GM19099 (cell line): ENCODE data around the gene SLIT3.

Source experiments
- POLR2A ChIP-seq: IDR thresholded peaks from 3 replicates; pipeline ENCODE4 v1.6.1; 2011; ENCODE audit warnings: low read depth; ENCODE audit not compliant: insufficient read length; ENCODE audit errors: extremely low read depth

Gene SLIT3

GRCh38 chr5:169112016-169112415 is 188.9 kb downstream of the SLIT3 start:
- no peak for TF ChIP-seq POLR2A

- no peak for TF ChIP-seq POLR2A
Measured at GRCh38 chr5:169106911-169107706, 193.8 kb downstream of the SLIT3 start.

- TF ChIP-seq POLR2A: no peak
Measured at GRCh38 chr5:169104937-169105494, 195.9 kb downstream of the SLIT3 start.

GRCh38 chr5:169103586-169104181 is 197.3 kb downstream of the SLIT3 start:
- no peak for TF ChIP-seq POLR2A

- TF ChIP-seq POLR2A: no peak
Measured at GRCh38 chr5:169101966-169102365, 199.0 kb downstream of the SLIT3 start.

GRCh38 chr5:169100735-169101075 is 200.2 kb downstream of the SLIT3 start:
- no peak for TF ChIP-seq POLR2A

- TF ChIP-seq POLR2A: no peak
Measured at GRCh38 chr5:169099801-169100734, 200.9 kb downstream of the SLIT3 start.

- TF ChIP-seq POLR2A: no peak
Measured at GRCh38 chr5:169098331-169099121, 202.4 kb downstream of the SLIT3 start.

- TF ChIP-seq POLR2A: no peak
Measured at GRCh38 chr5:169097374-169098326, 203.3 kb downstream of the SLIT3 start.

- no peak for TF ChIP-seq POLR2A
Measured at GRCh38 chr5:169095976-169096375, 205.0 kb downstream of the SLIT3 start.

GRCh38 chr5:169095410-169095960 is 205.5 kb downstream of the SLIT3 start:
- no peak for TF ChIP-seq POLR2A

- TF ChIP-seq POLR2A: no peak
Measured at GRCh38 chr5:169094586-169095409, 206.1 kb downstream of the SLIT3 start.

GRCh38 chr5:169091396-169091980 is 209.5 kb downstream of the SLIT3 start:
- no peak for TF ChIP-seq POLR2A
